ENCODE data around the gene FRY.
A peak's percentile ranks its signal among the peaks of the same experiment; 100 is the strongest.
"Not testable (repeated sequence)": the region's sequence is repeated elsewhere in the genome, so short reads cannot be mapped to it uniquely, and the experiment has no call there.

Gene FRY

GRCh38 chr13:31997641-31998040, 33.9 kb upstream of the FRY start:
- no peak for TF ChIP-seq CTCF (IDR thresholded peaks at IDR 0.05; ENCODE audit: insufficient read depth, low read length)
- DNase-seq (ENCODE audit: low read depth in 1 of 2, low spot score in 1 of 2), result no peak
- no peak overlapping the region for H3K27ac ChIP-seq (replicated peaks)
- H3K27me3 ChIP-seq (ENCODE audit: insufficient read depth, poor library complexity, severe bottlenecking), result no peaks in the 10 kb centered on the region
- H3K4me3 ChIP-seq (replicated peaks; ENCODE audit: insufficient read depth, low read length), result no peak overlapping the region

GRCh38 chr13:31998131-31998530, 33.4 kb upstream of the FRY start:
- DNase-seq (ENCODE audit: low read depth in 1 of 2, low spot score in 1 of 2), result no peak
- TF ChIP-seq POLR2AphosphoS5 (IDR thresholded peaks at IDR 0.05; ENCODE audit: low read depth) (no peak), GABPA (IDR thresholded peaks at IDR 0.05; ENCODE audit: low read depth) (no peak), CTCF (IDR thresholded peaks at IDR 0.05; ENCODE audit: insufficient read depth, low read length) (no peak), SPI1 (IDR thresholded peaks at IDR 0.05; ENCODE audit: borderline replicate concordance, low read depth) (no peak), REST (IDR thresholded peaks at IDR 0.05; ENCODE audit: insufficient replicate concordance, low read depth) (no peak)
- Histone ChIP-seq H3K27ac (replicated peaks) (no peak overlapping the region), H3K27me3 (ENCODE audit: insufficient read depth, poor library complexity, severe bottlenecking) (no peaks in the 10 kb centered on the region), H3K4me3 (replicated peaks; ENCODE audit: insufficient read depth, low read length) (no peak overlapping the region)

GRCh38 chr13:32000754-32001153, 30.8 kb upstream of the FRY start:
- H3K27me3 ChIP-seq (ENCODE audit: insufficient read depth, poor library complexity, severe bottlenecking); DNase-seq (ENCODE audit: low read depth in 1 of 2, low spot score in 1 of 2); H3K4me3 ChIP-seq (replicated peaks; ENCODE audit: insufficient read depth, low read length): not testable (repeated sequence)
- peak overlapping the region; percentile 72 for H3K27ac ChIP-seq (replicated peaks)

- no peak for TF ChIP-seq GABPA (IDR thresholded peaks at IDR 0.05; ENCODE audit: low read depth)
- no peak for TF ChIP-seq REST (IDR thresholded peaks at IDR 0.05; ENCODE audit: insufficient replicate concordance, low read depth)
- peak; percentile 33 for TF ChIP-seq CTCF (IDR thresholded peaks at IDR 0.05; ENCODE audit: insufficient read depth, low read length)
- no peak for TF ChIP-seq POLR2AphosphoS5 (IDR thresholded peaks at IDR 0.05; ENCODE audit: low read depth)
- peak; percentile 58 to 84 for DNase-seq (ENCODE audit: low read depth in 1 of 2, low spot score in 1 of 2)
- H3K4me3 ChIP-seq (replicated peaks; ENCODE audit: insufficient read depth, low read length), result no peak overlapping the region
- peak overlapping the region; percentile 72 for H3K27ac ChIP-seq (replicated peaks)
- H3K27me3 ChIP-seq (ENCODE audit: insufficient read depth, poor library complexity, severe bottlenecking), result no peaks in the 10 kb centered on the region
Observed at GRCh38 chr13:32001154-32001768, 30.3 kb upstream of the FRY start.

All from HL-60 (cell line).